BLaER1 (cell line): ENCODE measurements around the gene ASCC1.

Source experiments
- H3K27ac ChIP-seq: shearing (Covaris generic); formaldehyde crosslinking; 2 replicates; pipeline ENCODE4 v1.8.1; 2022
- H3K27me3 ChIP-seq: shearing (Covaris generic); formaldehyde crosslinking; 2 replicates; pipeline ENCODE4 v1.8.1; 2022
- H3K36me3 ChIP-seq: shearing (Covaris generic); formaldehyde crosslinking; 2 replicates; pipeline ENCODE4 v1.8.1; 2022
- H3K4me1 ChIP-seq: shearing (Covaris generic); formaldehyde crosslinking; 2 replicates; pipeline ENCODE4 v1.8.1; 2022
- H3K4me2 ChIP-seq: shearing (Covaris generic); formaldehyde crosslinking; 2 replicates; pipeline ENCODE4 v1.8.1; 2022
- H3K4me3 ChIP-seq: shearing (Covaris generic); formaldehyde crosslinking; 2 replicates; pipeline ENCODE4 v1.8.1; 2022
- H3K9ac ChIP-seq: shearing (Covaris generic); formaldehyde crosslinking; 2 replicates; pipeline ENCODE4 v1.8.1; 2022
- H3K9me3 ChIP-seq: shearing (Covaris generic); formaldehyde crosslinking; 2 replicates; pipeline ENCODE4 v1.8.1; 2022
- H4K20me1 ChIP-seq: shearing (Covaris generic); formaldehyde crosslinking; 2 replicates; pipeline ENCODE4 v1.8.1; 2022
- Cebpa-rat ChIP-seq: shearing (Covaris generic); IDR thresholded peaks from 2 replicates; pipeline ENCODE4 v1.8.1; 2022

Gene ASCC1

GRCh38 chr10:72174297-72174662 is 41.8 kb downstream of the ASCC1 start:
- TF ChIP-seq Cebpa-rat = no peak
- no peaks in the 10 kb centered on the region for H3K27me3 ChIP-seq
- H3K4me2 ChIP-seq = no peak overlapping the region
- no peaks in the 10 kb centered on the region for H4K20me1 ChIP-seq
- H3K9me3 ChIP-seq = no peaks in the 10 kb centered on the region
- H3K4me1 ChIP-seq = peaks cover 7% of the 10 kb centered on the region; the same call in 1 of the 2 replicates
- H3K27ac ChIP-seq = no peak overlapping the region
- no peak overlapping the region for H3K9ac ChIP-seq
- no peak overlapping the region for H3K4me3 ChIP-seq
- H3K36me3 ChIP-seq = peaks cover 34% of the 10 kb centered on the region

- Histone ChIP-seq H3K4me1 (peaks cover 7% of the 10 kb centered on the region; the same call in 1 of the 2 replicates), H3K9me3 (no peaks in the 10 kb centered on the region), H4K20me1 (no peaks in the 10 kb centered on the region), H3K27me3 (no peaks in the 10 kb centered on the region), H3K27ac (no peak overlapping the region), H3K4me3 (no peak overlapping the region), H3K36me3 (peaks cover 32% of the 10 kb centered on the region), H3K9ac (no peak overlapping the region), H3K4me2 (no peak overlapping the region)
- no peak for TF ChIP-seq Cebpa-rat
Measured at GRCh38 chr10:72173619-72174296, 42.3 kb downstream of the ASCC1 start.

GRCh38 chr10:72173262-72173618 is 42.8 kb downstream of the ASCC1 start:
- no peaks in the 10 kb centered on the region for H4K20me1 ChIP-seq
- no peaks in the 10 kb centered on the region for H3K27me3 ChIP-seq
- H3K4me2 ChIP-seq = no peak overlapping the region
- no peaks in the 10 kb centered on the region for H3K9me3 ChIP-seq
- H3K27ac ChIP-seq = no peak overlapping the region
- TF ChIP-seq Cebpa-rat = no peak
- peaks cover 7% of the 10 kb centered on the region; the same call in 1 of the 2 replicates for H3K4me1 ChIP-seq
- no peak overlapping the region for H3K4me3 ChIP-seq
- no peak overlapping the region for H3K9ac ChIP-seq
- peaks cover 28% of the 10 kb centered on the region; the same call in 1 of the 2 replicates for H3K36me3 ChIP-seq

- no peak overlapping the region for H3K9ac ChIP-seq
- H3K36me3 ChIP-seq = peaks cover 22% of the 10 kb centered on the region; the same call in 1 of the 2 replicates
- no peak overlapping the region for H3K4me2 ChIP-seq
- no peak overlapping the region for H3K27ac ChIP-seq
- no peak overlapping the region for H3K4me3 ChIP-seq
- H3K4me1 ChIP-seq = peaks cover 7% of the 10 kb centered on the region; the same call in 1 of the 2 replicates
- H3K27me3 ChIP-seq = no peaks in the 10 kb centered on the region
- no peaks in the 10 kb centered on the region for H4K20me1 ChIP-seq
- no peaks in the 10 kb centered on the region for H3K9me3 ChIP-seq
- no peak for TF ChIP-seq Cebpa-rat
Measured at GRCh38 chr10:72171175-72171630, 44.9 kb downstream of the ASCC1 start.

GRCh38 chr10:72170733-72171132 is 45.3 kb downstream of the ASCC1 start:
- no peaks in the 10 kb centered on the region for H3K27me3 ChIP-seq
- no peak overlapping the region for H3K4me2 ChIP-seq
- H3K36me3 ChIP-seq = peaks cover 22% of the 10 kb centered on the region; the same call in 1 of the 2 replicates
- peaks cover 7% of the 10 kb centered on the region; the same call in 1 of the 2 replicates for H3K4me1 ChIP-seq
- no peak overlapping the region for H3K27ac ChIP-seq
- no peaks in the 10 kb centered on the region for H4K20me1 ChIP-seq
- no peak overlapping the region for H3K4me3 ChIP-seq
- no peaks in the 10 kb centered on the region for H3K9me3 ChIP-seq
- no peak for TF ChIP-seq Cebpa-rat
- H3K9ac ChIP-seq = no peak overlapping the region

GRCh38 chr10:72170263-72170662 is 45.8 kb downstream of the ASCC1 start:
- H3K36me3 ChIP-seq = peaks cover 24% of the 10 kb centered on the region; the same call in 1 of the 2 replicates
- H4K20me1 ChIP-seq = no peaks in the 10 kb centered on the region
- no peak overlapping the region for H3K4me2 ChIP-seq
- no peak overlapping the region for H3K9ac ChIP-seq
- TF ChIP-seq Cebpa-rat = no peak
- no peak overlapping the region for H3K27ac ChIP-seq
- no peak overlapping the region for H3K4me3 ChIP-seq
- H3K4me1 ChIP-seq = peaks cover 7% of the 10 kb centered on the region; the same call in 1 of the 2 replicates
- H3K27me3 ChIP-seq = no peaks in the 10 kb centered on the region
- H3K9me3 ChIP-seq = no peaks in the 10 kb centered on the region

GRCh38 chr10:72167118-72167517 is 49.0 kb downstream of the ASCC1 start:
- peaks cover 28% of the 10 kb centered on the region; the same call in 1 of the 2 replicates for H3K36me3 ChIP-seq
- no peaks in the 10 kb centered on the region for H3K9me3 ChIP-seq
- H4K20me1 ChIP-seq = no peaks in the 10 kb centered on the region
- H3K4me2 ChIP-seq = no peak overlapping the region
- H3K9ac ChIP-seq = no peak overlapping the region
- no peak overlapping the region for H3K4me3 ChIP-seq
- H3K27ac ChIP-seq = no peak overlapping the region
- TF ChIP-seq Cebpa-rat = no peak
- H3K4me1 ChIP-seq = no peaks in the 10 kb centered on the region
- H3K27me3 ChIP-seq = no peaks in the 10 kb centered on the region

- no peak overlapping the region for H3K27ac ChIP-seq
- no peak overlapping the region for H3K9ac ChIP-seq
- H3K27me3 ChIP-seq = no peaks in the 10 kb centered on the region
- H3K4me3 ChIP-seq = no peak overlapping the region
- no peak overlapping the region for H3K4me2 ChIP-seq
- peaks cover 32% of the 10 kb centered on the region for H3K36me3 ChIP-seq
- no peaks in the 10 kb centered on the region for H3K4me1 ChIP-seq
- no peak for TF ChIP-seq Cebpa-rat
- no peaks in the 10 kb centered on the region for H3K9me3 ChIP-seq
- H4K20me1 ChIP-seq = no peaks in the 10 kb centered on the region
Measured at GRCh38 chr10:72164617-72165016, 51.5 kb downstream of the ASCC1 start.

GRCh38 chr10:72162978-72163377 is 53.1 kb downstream of the ASCC1 start:
- Histone ChIP-seq H3K9ac (no peak overlapping the region), H3K9me3 (no peaks in the 10 kb centered on the region), H3K36me3 (peaks cover 31% of the 10 kb centered on the region), H3K4me1 (no peaks in the 10 kb centered on the region), H4K20me1 (no peaks in the 10 kb centered on the region), H3K27ac (no peak overlapping the region), H3K4me2 (no peak overlapping the region), H3K4me3 (no peak overlapping the region), H3K27me3 (no peaks in the 10 kb centered on the region)
- TF ChIP-seq Cebpa-rat = no peak

- H3K27ac ChIP-seq = no peak overlapping the region
- H3K4me1 ChIP-seq = no peaks in the 10 kb centered on the region
- no peaks in the 10 kb centered on the region for H4K20me1 ChIP-seq
- H3K27me3 ChIP-seq = no peaks in the 10 kb centered on the region
- H3K9ac ChIP-seq = no peak overlapping the region
- no peak overlapping the region for H3K4me2 ChIP-seq
- H3K36me3 ChIP-seq = peaks cover 41% of the 10 kb centered on the region
- no peak for TF ChIP-seq Cebpa-rat
- no peaks in the 10 kb centered on the region for H3K9me3 ChIP-seq
- H3K4me3 ChIP-seq = no peak overlapping the region
Measured at GRCh38 chr10:72158176-72158575, 57.9 kb downstream of the ASCC1 start.
